GM15510 (cell line): Measurements from ENCODE around the gene H19.

Experiments
- POLR2A ChIP-seq: IDR thresholded peaks from 3 replicates; pipeline ENCODE4 v1.6.1; 2011; ENCODE audit warnings: borderline replicate concordance; ENCODE audit not compliant: insufficient read length; ENCODE audit errors: extremely low read depth

H19 gene

GRCh38 chr11:1997755-1998154, at the start of gene H19:
H19 (minus strand) TSS chr11:1997842.
- no peak for TF ChIP-seq POLR2A

DNA sequence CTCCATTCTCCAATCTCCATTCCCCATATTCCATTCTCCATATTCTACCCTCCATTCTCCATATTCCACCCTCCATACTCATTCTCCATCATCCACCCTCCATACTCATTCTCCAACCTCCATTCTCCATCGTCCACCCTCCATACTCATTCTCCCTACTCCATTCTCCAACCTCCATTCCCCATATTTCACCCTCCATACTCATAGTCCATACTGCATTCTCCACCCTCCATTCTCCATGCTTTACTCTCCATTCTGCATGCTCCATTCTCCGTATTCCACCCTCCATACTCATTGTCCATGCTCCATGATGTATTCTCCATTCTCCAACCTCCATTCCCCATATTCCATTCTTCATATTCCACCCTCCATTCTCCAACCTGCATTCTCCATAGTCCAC, 44.3 kb upstream of the H19 start:
- TF ChIP-seq POLR2A = no peak

GRCh38 chr11:2041153-2041552, 43.5 kb upstream of the H19 start:
- no peak for TF ChIP-seq POLR2A

- no peak for TF ChIP-seq POLR2A
Measured at GRCh38 chr11:2039198-2039759, 41.6 kb upstream of the H19 start.

DNA sequence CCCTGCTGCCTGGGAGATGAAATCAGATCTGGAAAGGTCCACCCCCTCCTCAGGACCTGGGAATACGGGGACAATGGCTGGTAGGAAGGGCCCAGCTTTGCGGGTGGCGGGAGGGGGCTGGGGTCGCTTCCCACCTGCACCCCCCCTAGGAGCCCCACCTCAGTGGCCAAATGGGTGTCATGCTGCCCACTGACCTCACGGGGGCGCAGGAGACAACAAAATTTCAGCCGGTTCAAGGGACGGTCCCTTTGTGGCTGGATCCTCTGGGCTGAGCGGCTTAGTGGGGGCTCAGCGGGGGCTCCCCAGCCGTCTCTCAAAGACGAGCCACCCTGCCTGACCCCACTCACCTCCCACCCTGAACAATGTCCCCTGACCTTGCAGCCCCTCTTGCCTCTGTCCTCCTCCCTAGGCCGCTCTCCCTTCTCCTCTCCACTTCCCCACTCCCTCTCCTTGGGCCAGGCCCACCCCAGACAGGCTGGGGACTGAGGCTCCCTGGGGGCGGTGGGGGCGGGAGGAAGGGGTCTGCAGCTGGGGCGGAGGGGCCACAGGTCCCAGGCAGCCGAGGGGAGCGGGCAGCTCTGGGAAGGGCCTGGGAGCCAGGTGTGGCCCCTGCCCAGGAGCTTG, 39.3 kb upstream of the H19 start:
- TF ChIP-seq POLR2A = no peak

- TF ChIP-seq POLR2A = no peak
Measured at GRCh38 chr11:2035382-2035781, 37.7 kb upstream of the H19 start.

DNA sequence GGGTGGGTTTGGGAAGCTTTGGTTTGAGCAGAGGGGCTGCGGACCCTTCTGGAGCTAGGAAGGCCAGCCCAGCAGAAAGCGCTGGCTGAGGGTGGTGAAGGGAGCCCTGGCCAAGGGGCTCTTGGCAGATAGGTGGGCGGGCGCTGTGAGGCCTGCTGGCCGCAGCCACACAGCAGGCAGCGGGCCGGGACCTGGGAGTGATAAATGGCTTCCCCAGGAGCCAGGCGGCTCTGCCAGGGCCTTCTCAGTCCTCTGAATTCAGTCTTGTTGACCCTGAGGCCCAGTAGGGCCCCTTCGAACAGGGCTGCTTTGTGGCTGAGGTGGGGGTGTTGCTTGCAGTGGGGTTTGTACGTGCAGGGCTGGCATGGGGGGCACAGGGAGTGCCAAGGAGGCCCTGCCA, 33.4 kb upstream of the H19 start:
- no peak for TF ChIP-seq POLR2A

DNA sequence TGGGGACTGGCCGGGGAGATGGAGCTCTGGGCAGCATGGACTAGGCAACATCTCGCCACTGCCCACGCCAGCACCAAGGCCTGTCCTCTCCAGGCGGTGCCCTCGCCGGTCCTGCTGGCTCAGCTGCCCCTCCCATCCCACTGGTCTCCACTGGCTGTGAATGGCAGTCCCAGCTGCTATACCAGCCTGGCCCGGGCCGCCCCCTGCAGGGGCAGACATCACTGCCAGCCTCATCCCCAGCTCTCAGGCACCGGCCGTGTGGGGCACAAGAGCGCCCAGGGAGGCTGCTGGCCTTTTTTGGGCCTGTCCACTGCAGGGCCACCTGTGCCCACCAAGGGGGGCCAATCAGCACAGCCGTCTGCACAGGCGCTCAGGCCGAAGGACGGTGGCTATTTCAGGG, 30.1 kb upstream of the H19 start:
- no peak for TF ChIP-seq POLR2A

DNA sequence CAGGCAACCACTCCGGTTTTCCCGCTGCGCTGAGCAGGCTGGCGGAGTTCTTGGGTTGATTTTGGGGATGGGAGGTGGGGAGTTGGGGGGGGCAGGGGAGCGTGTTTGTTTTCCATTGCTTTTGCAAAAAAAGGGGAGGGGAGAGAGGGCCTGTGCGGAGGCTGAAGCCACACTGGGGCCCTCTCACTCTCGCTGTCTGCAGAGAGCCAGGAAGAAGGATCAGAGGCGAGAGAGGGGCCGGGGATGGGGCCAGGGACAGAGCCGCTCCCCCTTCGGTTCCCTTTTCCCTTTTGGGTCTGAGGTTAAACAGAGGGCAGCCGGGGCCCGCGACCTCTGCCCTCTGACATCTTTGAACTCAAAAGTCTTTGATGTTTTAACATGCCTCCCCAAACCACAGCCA, 17.4 kb upstream of the H19 start:
- TF ChIP-seq POLR2A = no peak

- no peak for TF ChIP-seq POLR2A
Measured at GRCh38 chr11:2012440-2012839, 14.8 kb upstream of the H19 start.

GRCh38 chr11:2004466-2004865, 6.8 kb upstream of the H19 start:
- no peak for TF ChIP-seq POLR2A

DNA sequence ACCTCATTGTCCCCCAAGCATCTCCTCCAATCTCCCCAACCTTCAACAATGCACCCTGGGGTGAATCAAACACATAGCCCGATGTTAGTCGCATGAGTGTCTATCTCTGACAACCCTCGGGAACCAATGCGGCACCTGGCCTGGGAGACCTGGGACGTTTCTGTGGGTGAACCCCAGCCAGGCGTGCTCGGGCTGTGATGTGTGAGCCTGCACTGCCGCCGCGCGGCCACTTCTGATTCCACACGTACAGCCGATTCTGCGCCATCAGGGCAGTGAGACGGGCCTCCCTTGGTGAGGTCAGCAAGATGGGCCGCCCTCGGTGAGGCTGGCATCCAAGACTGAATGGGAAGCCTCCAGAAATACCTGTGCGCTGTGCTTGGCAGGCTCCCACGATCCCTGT, 5.2 kb upstream of the H19 start:
- no peak for TF ChIP-seq POLR2A

DNA sequence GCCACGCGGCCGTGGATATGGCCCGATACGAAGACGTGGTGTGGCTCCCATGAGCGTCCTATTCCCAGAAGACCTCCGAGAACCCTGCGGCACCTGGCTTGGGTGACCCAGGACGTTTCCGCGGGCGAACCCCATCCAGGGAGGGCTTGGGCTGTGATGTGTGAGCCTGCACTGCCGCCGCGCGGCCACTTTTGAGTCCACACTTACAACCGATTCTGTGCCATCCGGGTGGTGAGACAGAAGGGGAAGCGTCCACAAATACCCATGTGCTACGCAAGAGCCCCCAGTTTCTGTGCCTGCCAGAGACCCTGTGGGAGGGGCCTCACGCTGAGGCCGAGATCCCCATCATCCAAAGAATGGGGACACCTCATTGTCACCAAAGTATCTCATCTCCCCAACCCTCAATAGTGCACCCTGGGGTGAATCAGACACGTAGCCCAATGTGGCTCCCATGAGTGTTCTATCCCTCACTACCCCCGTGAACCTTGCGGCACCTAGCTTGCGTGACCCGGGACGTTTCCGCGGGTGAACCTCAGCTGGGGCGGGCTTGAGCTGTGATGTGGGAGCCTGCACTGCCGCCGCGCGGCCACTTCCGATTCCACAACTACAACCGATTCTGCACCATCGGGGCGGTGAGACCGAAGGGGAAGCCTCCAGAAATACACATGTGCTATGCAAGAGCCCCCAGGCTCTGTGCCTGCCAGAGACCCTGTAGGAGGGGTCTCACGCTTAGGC, 4.6 kb upstream of the H19 start:
- TF ChIP-seq POLR2A = no peak

GRCh38 chr11:1998861-1999260, 1.2 kb upstream of the H19 start:
- no peak for TF ChIP-seq POLR2A

DNA sequence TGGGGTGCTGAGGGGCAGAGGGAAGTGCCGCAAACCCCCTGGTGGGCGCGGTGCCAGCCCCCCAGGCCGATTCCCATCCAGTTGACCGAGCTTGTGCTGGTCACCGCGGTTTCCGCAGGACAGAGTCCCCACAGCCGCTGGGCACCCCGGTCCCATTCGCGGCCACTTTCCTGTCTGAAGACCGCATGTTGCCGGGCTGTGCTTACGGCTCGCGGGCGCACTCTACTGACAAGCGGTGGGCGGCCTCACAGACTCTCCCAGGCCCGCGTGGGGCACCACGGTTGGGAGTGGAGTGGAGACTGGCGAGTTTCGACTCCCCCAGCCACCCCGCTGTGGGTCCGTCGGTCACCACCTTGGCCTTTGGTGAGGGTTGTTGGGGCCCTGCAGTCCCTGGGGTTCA, 648 bp upstream of the H19 start:
- no peak for TF ChIP-seq POLR2A

- no peak for TF ChIP-seq POLR2A
Measured at GRCh38 chr11:1994121-1994520, 3.5 kb downstream of the H19 start.
